NCI-H2196 (cell line): ENCODE measurements around the gene GMPPA.
A peak's percentile ranks its signal among the peaks of the same experiment; 100 is the strongest.

Experiments used
- DNase-seq: peaks from one replicate; lab custom pipeline; 2025; ENCODE audit not compliant: unreplicated experiment; lab: John Stamatoyannopoulos, UW

Gene GMPPA

GRCh38 chr2:219484343-219485200 lies 14.1 kb upstream of the GMPPA start:
- DNase-seq: no peak

- no peak for DNase-seq
Observed at GRCh38 chr2:219485201-219485580, 13.5 kb upstream of the GMPPA start.

GRCh38 chr2:219486380-219486959 lies 12.2 kb upstream of the GMPPA start:
- no peak for DNase-seq

- DNase-seq: no peak
Observed at GRCh38 chr2:219488149-219488843, 10.4 kb upstream of the GMPPA start.

- no peak for DNase-seq
Observed at GRCh38 chr2:219488844-219489194, 9.9 kb upstream of the GMPPA start.

GRCh38 chr2:219489315-219489714 lies 9.4 kb upstream of the GMPPA start:
- DNase-seq: no peak

- DNase-seq: no peak
Observed at GRCh38 chr2:219490186-219490585, 8.5 kb upstream of the GMPPA start.

- no peak for DNase-seq
Observed at GRCh38 chr2:219490600-219491130, 8.0 kb upstream of the GMPPA start.

GRCh38 chr2:219491278-219491963 lies 7.3 kb upstream of the GMPPA start:
- DNase-seq: no peak

- DNase-seq: no peak
Observed at GRCh38 chr2:219492575-219492974, 6.1 kb upstream of the GMPPA start.

GRCh38 chr2:219493086-219493485 lies 5.6 kb upstream of the GMPPA start:
- no peak for DNase-seq

GRCh38 chr2:219494952-219495530 lies 3.6 kb upstream of the GMPPA start:
- no peak for DNase-seq

- DNase-seq: no peak
Observed at GRCh38 chr2:219495531-219496122, 3.1 kb upstream of the GMPPA start.

GRCh38 chr2:219496247-219496824 lies 2.4 kb upstream of the GMPPA start:
- DNase-seq: no peak

- no peak for DNase-seq
Observed at GRCh38 chr2:219496825-219497494, 1.7 kb upstream of the GMPPA start.

- DNase-seq: peak; percentile 75
Observed at GRCh38 chr2:219497495-219498279, 1.0 kb upstream of the GMPPA start.

- no peak for DNase-seq
Observed at GRCh38 chr2:219499058-219499307, 292 bp downstream of the GMPPA start.

- no peak for DNase-seq
Observed at GRCh38 chr2:219499555-219499954, 864 bp downstream of the GMPPA start.

GRCh38 chr2:219500135-219500534 lies 1.4 kb downstream of the GMPPA start:
- DNase-seq: no peak
